Panc1 (cell line): ENCODE measurements around the gene PMFBP1.

ENCODE experiments used
- POLR2AphosphoS5 ChIP-seq: IDR thresholded peaks from 2 replicates; pipeline ENCODE4 v1.6.1; 2012; ENCODE audit warnings: mild to moderate bottlenecking, low read depth, low read length, moderate library complexity
- SIN3A ChIP-seq: IDR thresholded peaks from 2 replicates; pipeline ENCODE4 v1.6.1; 2012; ENCODE audit warnings: low read depth, mild to moderate bottlenecking, low read length, moderate library complexity, borderline replicate concordance; ENCODE audit not compliant: insufficient read depth
- TF ChIP-seq, protein P1 (sequence below): fragments of 450-650 bp; IDR thresholded peaks from 2 replicates; pipeline ENCODE4 v1.5.1; 2017; ENCODE audit warnings: mild to moderate bottlenecking
- TF ChIP-seq, protein P2 (sequence below), 2 experiments: IDR thresholded peaks; 2 replicates each; pipeline ENCODE4 v1.6.1; 2011 to 2012; ENCODE audit warnings: low read depth in 2 of 2, control low read depth in 1 of 2, low read length in 1 of 2, mild to moderate bottlenecking in 1 of 2, moderate library complexity in 1 of 2; ENCODE audit not compliant: insufficient read depth in 1 of 2

DNA sequence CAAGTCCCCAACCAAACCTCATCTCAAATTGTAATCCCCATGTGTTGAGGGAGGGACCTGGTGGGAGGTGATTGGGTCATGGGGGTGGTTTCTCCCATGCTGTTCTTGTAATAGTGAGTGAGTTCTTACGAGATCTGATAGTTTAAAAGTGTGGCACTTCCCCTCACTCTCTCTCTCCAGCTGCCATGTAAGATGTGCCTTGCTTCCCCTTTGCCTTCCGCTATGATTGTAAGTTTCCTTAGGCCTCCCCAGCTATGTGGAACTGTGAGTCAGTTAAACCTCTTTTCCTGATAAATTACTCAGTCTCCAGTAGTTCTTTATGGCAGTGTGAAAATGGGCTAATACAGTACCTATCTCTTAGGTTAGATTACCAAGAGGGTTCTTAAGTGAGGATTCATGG is 5.8 kb downstream of the PMFBP1 start:
- TF ChIP-seq, protein P1, sequence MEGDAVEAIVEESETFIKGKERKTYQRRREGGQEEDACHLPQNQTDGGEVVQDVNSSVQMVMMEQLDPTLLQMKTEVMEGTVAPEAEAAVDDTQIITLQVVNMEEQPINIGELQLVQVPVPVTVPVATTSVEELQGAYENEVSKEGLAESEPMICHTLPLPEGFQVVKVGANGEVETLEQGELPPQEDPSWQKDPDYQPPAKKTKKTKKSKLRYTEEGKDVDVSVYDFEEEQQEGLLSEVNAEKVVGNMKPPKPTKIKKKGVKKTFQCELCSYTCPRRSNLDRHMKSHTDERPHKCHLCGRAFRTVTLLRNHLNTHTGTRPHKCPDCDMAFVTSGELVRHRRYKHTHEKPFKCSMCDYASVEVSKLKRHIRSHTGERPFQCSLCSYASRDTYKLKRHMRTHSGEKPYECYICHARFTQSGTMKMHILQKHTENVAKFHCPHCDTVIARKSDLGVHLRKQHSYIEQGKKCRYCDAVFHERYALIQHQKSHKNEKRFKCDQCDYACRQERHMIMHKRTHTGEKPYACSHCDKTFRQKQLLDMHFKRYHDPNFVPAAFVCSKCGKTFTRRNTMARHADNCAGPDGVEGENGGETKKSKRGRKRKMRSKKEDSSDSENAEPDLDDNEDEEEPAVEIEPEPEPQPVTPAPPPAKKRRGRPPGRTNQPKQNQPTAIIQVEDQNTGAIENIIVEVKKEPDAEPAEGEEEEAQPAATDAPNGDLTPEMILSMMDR, result no peak
- TF ChIP-seq POLR2AphosphoS5 (no peak), SIN3A (no peak)
- TF ChIP-seq, protein P2, sequence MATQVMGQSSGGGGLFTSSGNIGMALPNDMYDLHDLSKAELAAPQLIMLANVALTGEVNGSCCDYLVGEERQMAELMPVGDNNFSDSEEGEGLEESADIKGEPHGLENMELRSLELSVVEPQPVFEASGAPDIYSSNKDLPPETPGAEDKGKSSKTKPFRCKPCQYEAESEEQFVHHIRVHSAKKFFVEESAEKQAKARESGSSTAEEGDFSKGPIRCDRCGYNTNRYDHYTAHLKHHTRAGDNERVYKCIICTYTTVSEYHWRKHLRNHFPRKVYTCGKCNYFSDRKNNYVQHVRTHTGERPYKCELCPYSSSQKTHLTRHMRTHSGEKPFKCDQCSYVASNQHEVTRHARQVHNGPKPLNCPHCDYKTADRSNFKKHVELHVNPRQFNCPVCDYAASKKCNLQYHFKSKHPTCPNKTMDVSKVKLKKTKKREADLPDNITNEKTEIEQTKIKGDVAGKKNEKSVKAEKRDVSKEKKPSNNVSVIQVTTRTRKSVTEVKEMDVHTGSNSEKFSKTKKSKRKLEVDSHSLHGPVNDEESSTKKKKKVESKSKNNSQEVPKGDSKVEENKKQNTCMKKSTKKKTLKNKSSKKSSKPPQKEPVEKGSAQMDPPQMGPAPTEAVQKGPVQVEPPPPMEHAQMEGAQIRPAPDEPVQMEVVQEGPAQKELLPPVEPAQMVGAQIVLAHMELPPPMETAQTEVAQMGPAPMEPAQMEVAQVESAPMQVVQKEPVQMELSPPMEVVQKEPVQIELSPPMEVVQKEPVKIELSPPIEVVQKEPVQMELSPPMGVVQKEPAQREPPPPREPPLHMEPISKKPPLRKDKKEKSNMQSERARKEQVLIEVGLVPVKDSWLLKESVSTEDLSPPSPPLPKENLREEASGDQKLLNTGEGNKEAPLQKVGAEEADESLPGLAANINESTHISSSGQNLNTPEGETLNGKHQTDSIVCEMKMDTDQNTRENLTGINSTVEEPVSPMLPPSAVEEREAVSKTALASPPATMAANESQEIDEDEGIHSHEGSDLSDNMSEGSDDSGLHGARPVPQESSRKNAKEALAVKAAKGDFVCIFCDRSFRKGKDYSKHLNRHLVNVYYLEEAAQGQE (IDR thresholded peaks at IDR 0.05; ENCODE audit: insufficient read depth in 1 of 2, low read depth in 2 of 2, low read length in 1 of 2), result no peak
